GM19025 (cell line): ENCODE data around the gene NPTX1.

Experiments
- ATAC-seq: cut with Tn5 transposase; IDR thresholded peaks from one replicate; pipeline ENCODE4 v1.9.1; 2021; ENCODE audit warnings: mild to moderate bottlenecking, low read depth, moderate library complexity; ENCODE audit not compliant: unreplicated experiment

The NPTX1 gene

DNA sequence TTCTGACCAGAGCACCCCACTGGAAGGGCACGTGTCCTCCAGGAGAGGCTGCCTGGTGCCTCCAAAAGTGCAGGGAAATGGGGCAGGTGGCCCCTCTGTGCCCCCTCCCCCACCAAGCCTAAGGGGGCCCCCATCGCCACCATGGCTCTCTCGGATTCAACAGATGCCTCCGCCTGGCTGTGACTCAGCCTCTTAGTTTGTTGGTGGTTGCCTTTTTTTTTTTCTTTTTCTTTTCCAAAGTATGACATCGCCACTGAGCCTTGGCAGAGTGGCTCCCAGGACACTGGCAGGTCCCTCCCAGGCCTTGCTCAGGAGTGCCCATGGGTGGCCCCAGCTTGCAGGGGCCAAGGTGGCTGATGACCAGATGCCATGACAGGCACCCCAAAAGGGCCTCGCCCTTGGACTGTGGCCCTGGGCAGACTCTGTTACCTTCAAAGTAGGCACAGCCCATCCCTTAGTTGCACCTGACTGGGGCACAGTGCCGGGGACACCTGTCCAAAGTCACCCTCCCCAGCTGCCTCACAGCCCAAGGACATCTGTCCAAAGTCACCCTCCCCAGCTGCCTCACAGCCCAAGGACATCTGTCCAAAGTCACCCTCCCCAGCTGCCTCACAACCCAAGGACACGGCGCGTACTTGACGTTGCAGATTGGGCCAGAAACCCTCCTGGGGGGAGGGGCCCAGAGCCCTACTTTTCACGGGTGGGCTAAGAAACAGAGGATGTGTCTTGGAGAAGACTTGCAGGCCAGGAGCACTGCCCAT lies 29.6 kb downstream of the NPTX1 start:
- no peak for ATAC-seq

GRCh38 chr17:80445726-80446110 lies 30.7 kb downstream of the NPTX1 start:
- ATAC-seq, result no peak

DNA sequence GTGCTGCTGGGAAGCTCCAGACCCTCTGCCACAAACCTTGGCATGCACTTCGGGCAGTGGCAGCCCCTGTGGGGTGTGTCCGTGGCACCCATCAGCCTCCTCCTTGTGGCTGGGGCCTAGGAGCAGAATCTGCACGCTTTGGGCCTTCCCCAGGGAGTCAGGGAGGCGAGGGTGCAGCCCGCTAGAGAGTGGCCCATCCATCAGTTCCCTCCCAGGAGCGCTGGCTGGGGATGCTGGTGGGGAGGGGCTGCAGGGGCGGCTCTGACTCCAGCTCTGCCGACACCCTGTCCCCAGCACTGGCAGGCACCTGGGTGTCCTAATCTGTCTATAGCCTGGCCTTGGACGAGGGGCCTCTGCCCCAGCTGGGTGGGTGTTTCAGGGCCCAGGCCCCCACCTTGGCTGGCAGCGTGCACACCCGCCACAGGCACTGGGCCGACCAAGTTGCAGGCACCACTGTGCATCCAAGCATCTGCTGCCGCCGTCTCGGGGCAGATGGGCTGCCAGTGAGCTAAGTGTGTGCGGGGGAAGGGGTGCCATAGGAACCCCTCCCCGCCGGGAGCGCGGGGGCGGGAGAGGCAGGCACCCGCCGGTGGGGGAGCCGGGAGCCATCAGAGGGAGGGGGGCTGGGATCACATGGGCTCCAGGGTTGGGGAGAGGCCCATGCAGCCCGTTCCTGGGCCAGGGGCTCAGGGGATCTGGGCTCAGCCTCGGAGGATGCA lies 31.2 kb downstream of the NPTX1 start:
- no peak for ATAC-seq

- ATAC-seq, result no peak
Measured at GRCh38 chr17:80444644-80444979, 31.8 kb downstream of the NPTX1 start.

GRCh38 chr17:80443916-80444643 lies 32.3 kb downstream of the NPTX1 start:
- ATAC-seq, result no peak

DNA sequence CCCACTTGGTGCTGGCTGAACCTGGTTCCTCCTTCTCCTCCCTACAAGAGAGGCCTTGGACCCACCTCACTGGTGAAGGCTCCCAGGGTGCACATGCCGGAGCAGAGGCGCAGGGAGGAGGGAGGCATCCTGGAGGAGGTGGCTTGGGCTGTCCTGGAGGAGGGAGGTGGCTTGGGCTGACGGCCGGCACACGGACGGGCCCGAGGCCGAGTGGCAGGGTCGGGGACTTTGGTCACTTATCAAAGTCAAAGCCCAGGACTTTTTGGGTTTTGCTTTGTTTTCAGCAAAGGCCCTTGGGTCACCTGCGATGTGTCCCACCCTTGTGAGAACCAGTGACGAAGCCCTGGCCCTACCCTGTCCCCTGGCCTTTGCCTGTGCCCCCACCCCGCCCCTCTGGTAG lies 32.9 kb downstream of the NPTX1 start:
- no peak for ATAC-seq

DNA sequence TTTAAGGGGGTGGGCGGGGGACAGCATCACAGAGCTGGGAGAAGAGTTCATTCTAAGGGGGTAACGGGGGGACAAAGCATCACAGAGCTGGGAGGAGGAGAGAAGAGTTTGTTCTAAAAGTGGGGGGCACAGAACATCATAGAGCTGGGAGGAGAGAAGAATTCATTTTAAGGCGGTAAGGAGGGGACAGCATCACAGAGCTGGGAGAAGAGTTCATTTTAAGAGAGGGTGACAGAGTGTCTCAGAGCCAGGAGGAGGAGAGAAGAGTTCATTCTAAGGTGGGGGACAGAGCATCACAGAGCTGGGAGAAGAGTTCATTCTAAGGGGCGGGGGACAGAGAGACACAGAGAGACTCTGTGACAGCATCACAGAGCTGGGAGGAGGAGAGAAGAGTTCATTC lies 33.6 kb downstream of the NPTX1 start:
- ATAC-seq, result no peak

DNA sequence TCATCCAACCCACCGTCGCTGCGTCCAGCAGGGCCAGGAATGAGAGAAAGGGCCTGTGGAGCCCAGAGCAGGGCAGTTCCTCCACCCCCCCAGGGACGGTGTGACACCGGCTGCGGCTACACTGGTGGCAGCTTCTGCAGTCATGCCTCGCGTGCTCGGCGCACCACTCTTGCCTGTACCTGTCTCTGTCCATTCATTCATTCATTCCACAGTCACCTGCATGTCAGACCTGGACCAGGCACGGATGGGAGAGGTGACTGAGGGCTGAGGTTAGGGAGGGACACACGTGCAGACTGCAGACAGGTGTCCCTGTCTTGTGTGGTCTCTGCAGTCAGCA lies 34.1 kb downstream of the NPTX1 start:
- no peak for ATAC-seq

GRCh38 chr17:80441598-80442322 lies 34.6 kb downstream of the NPTX1 start:
- ATAC-seq, result no peak

DNA sequence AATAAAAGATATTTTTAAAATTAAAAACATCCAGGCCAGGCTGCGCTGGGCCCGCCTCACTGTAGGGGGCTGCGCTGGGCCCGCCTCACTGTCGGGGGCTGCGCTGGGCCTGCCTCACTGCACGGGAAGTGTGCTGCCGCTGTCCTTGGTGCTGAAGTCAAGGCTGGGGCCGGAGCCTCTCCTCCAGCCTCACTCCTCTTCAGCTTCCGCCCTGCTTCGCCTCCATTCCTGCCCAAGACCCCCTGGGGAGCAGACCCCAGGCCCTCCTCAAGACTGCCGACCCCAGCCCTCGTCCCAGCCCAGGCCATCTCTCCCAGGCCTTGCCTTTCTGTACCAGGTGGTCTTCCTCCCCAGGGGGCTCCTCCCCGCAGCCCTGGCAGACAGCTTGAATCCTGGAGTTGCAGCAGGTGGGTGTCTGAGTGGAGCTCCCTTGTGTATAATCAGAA lies 35.3 kb downstream of the NPTX1 start:
- no peak for ATAC-seq

- no peak for ATAC-seq
Measured at GRCh38 chr17:80439499-80439898, 36.9 kb downstream of the NPTX1 start.

DNA sequence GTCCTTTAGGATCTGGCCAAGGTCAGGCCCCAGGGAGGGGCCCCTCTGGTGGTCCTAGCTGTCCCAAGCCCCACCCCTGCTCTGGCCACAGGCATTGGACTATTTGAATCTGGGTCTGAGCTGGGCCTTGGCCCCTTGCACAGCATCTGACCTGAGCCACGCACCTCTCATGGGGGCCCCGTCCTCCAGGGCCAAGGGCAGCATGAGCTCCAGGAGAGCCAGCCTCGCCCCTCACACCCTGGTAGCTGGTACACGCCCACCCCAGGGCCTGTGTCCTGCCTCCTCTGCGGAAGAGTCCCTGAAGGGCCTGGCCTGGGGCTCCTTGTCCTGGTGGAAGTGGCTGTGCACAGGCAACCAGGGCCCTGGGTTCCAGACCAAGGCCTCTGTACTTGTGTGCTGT lies 37.6 kb downstream of the NPTX1 start:
- no peak for ATAC-seq

DNA sequence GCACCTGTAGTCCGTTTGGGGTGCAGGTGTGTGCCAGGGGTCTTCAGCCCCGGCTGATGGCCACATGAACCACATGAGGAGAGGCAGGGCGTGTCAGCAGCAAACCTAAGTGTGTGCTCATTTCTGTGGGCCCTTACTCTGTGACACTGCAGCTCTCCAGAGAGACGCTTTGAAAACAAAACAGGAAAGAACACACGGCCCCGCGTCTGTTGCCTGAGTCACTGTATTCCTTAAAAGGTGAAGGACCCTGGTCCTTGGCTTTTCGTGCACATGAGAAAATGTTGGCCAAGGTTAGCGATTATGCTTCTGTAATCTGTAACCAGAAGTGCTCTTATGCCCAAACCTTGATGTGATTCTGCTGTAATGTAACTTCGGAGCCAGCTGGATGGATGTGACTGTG lies 38.9 kb downstream of the NPTX1 start:
- ATAC-seq, result no peak

GRCh38 chr17:80433916-80434666 lies 42.3 kb downstream of the NPTX1 start:
- ATAC-seq, result no peak

DNA sequence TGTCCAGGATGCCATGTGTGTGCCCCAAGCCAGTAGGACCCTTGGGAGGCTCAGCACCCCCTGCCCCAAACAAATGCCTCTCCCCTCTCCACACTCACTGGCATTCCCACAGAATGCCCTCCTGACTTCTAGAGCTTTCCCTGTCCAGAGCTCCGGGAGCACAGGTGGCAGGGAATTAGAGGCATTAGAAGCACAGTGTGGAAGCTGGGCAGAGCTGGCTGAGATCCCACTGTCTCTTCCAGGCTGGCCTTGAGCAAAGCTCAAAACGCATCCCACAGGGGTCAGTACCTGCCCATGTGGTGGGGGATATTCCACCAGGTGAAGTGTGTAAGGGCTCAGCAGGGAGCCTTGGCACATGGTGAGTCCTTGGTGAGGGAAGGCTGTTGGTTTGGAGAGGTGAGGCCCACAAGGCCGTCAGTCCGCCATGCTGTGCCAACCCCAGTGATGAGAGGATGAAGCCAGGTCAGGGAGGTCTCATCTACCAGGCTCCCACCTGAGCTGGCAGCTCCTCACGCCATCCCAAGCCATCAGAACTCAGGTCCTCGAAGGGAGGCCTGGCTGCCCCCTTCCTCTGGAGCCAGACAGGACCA lies 43.4 kb downstream of the NPTX1 start:
- no peak for ATAC-seq

- no peak for ATAC-seq
Measured at GRCh38 chr17:80432350-80432955, 44.0 kb downstream of the NPTX1 start.

- ATAC-seq, result no peak
Measured at GRCh38 chr17:80431246-80432195, 44.9 kb downstream of the NPTX1 start.

DNA sequence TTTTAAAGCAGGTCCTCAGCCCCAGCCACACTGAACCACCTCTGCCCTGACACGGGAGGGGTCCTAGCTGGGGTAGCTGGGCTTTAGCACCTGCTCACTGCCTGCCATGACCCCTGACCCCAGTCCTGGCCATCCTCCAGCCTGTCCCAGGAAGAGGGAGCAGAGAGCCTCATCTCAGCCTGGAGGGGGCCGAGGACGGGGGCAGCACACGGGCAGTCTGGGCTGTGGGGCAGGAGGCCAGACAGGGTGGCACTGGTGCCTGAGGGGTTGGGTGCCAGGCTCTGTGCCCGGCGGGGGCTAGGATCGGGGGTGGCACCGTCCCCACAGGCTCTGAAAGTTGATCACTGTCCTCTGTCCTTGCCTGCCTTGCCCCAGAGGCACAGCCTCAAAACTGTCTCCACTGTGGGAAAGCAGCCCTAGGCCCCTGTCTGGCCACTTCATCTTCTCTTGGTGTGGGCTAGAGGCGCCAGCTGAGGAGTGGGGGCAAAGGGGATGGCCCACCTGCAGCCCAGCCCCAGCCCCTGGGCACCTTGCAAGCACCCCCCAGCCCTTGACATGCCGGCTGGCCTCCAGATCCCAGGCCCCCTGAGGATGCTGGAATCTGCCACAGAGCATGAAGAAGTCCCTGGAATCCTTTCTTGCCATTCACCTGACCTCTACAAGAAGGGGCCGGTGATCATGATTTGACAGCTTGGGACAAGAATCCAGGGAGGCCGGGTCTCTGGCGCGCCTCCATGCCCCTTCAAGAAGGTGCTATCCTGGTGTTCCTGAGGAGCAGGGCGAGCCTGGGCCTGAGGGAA lies 45.8 kb downstream of the NPTX1 start:
- no peak for ATAC-seq
